ENCODE results near the gene C22orf15. TPM values are rescaled to one million over a fixed set of nuclear protein-coding genes. Genes with fewer than 3 reads are reported as not detected.

The C22orf15 gene
- total and polyA plus RNA-seq, 2 of the 8 experiments (the other 6 are each of a cell fraction or from before 2014, with no cell fraction given): 4.2 to 4.9 TPM

DNA sequence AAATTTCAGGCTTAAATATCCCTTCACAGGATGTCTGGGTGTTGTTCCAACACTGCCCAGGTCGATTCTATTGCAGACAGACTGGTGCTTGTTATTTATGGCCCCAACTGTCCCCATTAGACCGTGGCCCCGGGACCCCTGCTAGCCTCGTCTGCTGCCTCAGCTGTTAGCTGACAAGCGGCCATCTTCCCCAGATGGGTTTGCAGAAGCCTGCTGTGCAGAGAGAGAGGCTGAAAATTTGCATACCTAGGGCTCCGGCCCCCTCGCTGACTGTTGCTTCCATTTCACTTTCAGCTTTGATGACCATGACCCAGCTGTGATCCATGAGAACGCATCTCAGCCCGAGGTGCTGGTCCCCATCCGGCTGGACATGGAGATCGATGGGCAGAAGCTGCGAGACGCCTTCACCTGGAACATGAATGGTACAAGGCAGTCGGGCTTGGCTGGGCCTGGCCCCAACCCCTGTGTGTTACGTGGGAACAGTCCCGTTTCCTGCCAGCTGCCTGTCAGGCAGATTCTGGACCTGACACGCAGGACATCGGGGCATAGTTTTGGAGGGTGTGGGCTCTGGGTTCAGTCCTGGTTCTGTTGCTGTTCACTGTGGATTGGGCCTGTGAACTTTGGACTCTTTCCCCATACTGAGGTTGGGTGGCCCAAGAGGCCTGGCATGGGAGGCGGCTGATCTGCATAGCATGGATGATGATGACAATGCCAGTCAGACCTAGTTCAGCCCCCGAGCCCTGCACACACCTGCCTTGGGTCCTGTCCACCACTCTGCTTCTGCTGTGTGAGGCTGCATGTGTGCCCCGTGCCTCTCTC is 40.4 kb downstream of the C22orf15 start:
- Histone ChIP-seq H4K91ac (replicated peaks; ENCODE audit: insufficient read length, low read length) (no peak overlapping the region), H3K27me3 (replicated peaks in 1 of 4; ENCODE audit: control insufficient read depth in 3 of 4, extremely low read depth in 1 of 4, insufficient read depth in 3 of 4, low read length in 3 of 4) (no peaks in the 10 kb centered on the region), H3K79me1 (ENCODE audit: low read depth, low read length) (no peaks in the 10 kb centered on the region; the same call in 1 of the 2 replicates), H3K56ac (replicated peaks; ENCODE audit: insufficient read length, low read depth, low read length) (no peak overlapping the region), H3K14ac (ENCODE audit: insufficient read length) (no peak overlapping the region), H3K18ac (ENCODE audit: extremely low read depth, low read length) (no peak overlapping the region), H2BK20ac (ENCODE audit: low read length) (no peak overlapping the region), H3K4me2 (ENCODE audit: insufficient read depth in 1 of 2, low read depth in 2 of 2, low read length in 2 of 2) (no peak overlapping the region), H4K20me1 (replicated peaks in 1 of 2; ENCODE audit: control insufficient read depth in 1 of 2, insufficient read depth in 2 of 2, low read length in 2 of 2) (peaks cover 0 to 19% of the 10 kb centered on the region in 2 experiments), H2BK5ac (ENCODE audit: low read depth, low read length) (no peak overlapping the region), H3K36me3 (ENCODE audit: control insufficient read depth in 2 of 4, insufficient read depth in 4 of 4, low read length in 3 of 4) (peaks cover 19 to 64% (median 48%) of the 10 kb centered on the region in 4 experiments; a peak in 6 of 8 replicates), H3K4me3 (ENCODE audit: extremely low read depth in 1 of 4, insufficient read depth in 2 of 4, low read depth in 3 of 4, low read length in 4 of 4) (no peak overlapping the region), H2BK15ac (ENCODE audit: low read length) (no peak overlapping the region), H4K8ac (ENCODE audit: extremely low read depth, insufficient read depth, low read length) (no peak overlapping the region), H3K79me2 (ENCODE audit: control insufficient read depth in 1 of 2, insufficient read depth in 2 of 2, low read length in 2 of 2) (no peaks in the 10 kb centered on the region), H3K27ac (ENCODE audit: low read depth, low read length) (no peak overlapping the region), H2BK12ac (ENCODE audit: low read depth, low read length) (no peak overlapping the region), H3K9me3 (ENCODE audit: insufficient read depth in 2 of 2, low read depth in 1 of 2, low read length in 1 of 2) (no peaks in the 10 kb centered on the region), H2AK5ac (ENCODE audit: low read depth, low read length) (no peak overlapping the region), H4K5ac (ENCODE audit: insufficient read length, low read depth, low read length) (no peak overlapping the region), H3K23ac (ENCODE audit: insufficient read length) (no peak overlapping the region), H3K9ac (replicated peaks in 1 of 4; ENCODE audit: extremely low read depth in 1 of 4, low read depth in 3 of 4, low read length in 3 of 4) (no peak overlapping the region), H3K23me2 (ENCODE audit: low read depth, low read length) (no peaks in the 10 kb centered on the region), H2AFZ (ENCODE audit: low read length) (no peak overlapping the region), H3K4me1 (replicated peaks in 1 of 4; ENCODE audit: control insufficient read depth in 3 of 4, insufficient read depth in 4 of 4, low read length in 3 of 4) (no peaks in the 10 kb centered on the region), H2BK120ac (replicated peaks; ENCODE audit: low read depth, low read length) (no peak overlapping the region), H3K4ac (replicated peaks; ENCODE audit: insufficient read length, low read depth, low read length) (no peak overlapping the region)
- 85% methylated on average over 21 of the region's 21 CpGs; no CpG with 5 or more reads in 1 of the 2 experiments for WGBS, 2 experiments (ENCODE audit: extremely low coverage in 1 of 2, insufficient coverage in 1 of 2, insufficient read length in 1 of 2, insufficient replicate concordance in 2 of 2, low coverage in 1 of 2, low lambda C conversion rate in 2 of 2, missing lambda C conversion rate in 1 of 2)
- DNase-seq (ENCODE audit: low read depth in 1 of 2, low spot score in 2 of 2) (no peak), FAIRE-seq (no peak)
- CTCF ChIA-PET (ENCODE audit: partially characterized antibody): interaction anchor here (1.3 to 1.6 kb wide), 3 partner anchors 12 to 34 kb away, joined by 4 to 5 read pairs (median 4); no protein-coding TSS in a partner anchor
- POLR2A ChIA-PET (ENCODE audit: partially characterized antibody): interaction anchor here (1.0 to 1.7 kb wide), 3 partner anchors 9 to 11 kb away, joined by 3 to 8 read pairs (median 4); no protein-coding TSS in a partner anchor
- TF ChIP-seq SIN3A (conservative IDR thresholded peaks at IDR 0.05 in 1 of 2, IDR thresholded peaks at IDR 0.05 in 1 of 2; ENCODE audit: low read depth in 1 of 2, low read length in 2 of 2): no peak
- no peak for TF ChIP-seq PHF8 (conservative IDR thresholded peaks at IDR 0.05; ENCODE audit: low read depth, low read length)
- TF ChIP-seq ZNF274 (IDR thresholded peaks at IDR 0.05; ENCODE audit: borderline replicate concordance, extremely low read depth, low read length): no peak
- TF ChIP-seq HDAC2 (IDR thresholded peaks at IDR 0.05; ENCODE audit: borderline replicate concordance in 1 of 2, low read depth in 2 of 2, low read length in 2 of 2): no peak
- TF ChIP-seq TCF12 (IDR thresholded peaks at IDR 0.05; ENCODE audit: low read depth, low read length): no peak
- no peak for TF ChIP-seq SP1 (IDR thresholded peaks at IDR 0.05; ENCODE audit: low read depth, low read length)
- no peak for TF ChIP-seq BCL11A (IDR thresholded peaks at IDR 0.05; ENCODE audit: low read depth in 2 of 2, low read length in 2 of 2)
- TF ChIP-seq, protein P1, sequence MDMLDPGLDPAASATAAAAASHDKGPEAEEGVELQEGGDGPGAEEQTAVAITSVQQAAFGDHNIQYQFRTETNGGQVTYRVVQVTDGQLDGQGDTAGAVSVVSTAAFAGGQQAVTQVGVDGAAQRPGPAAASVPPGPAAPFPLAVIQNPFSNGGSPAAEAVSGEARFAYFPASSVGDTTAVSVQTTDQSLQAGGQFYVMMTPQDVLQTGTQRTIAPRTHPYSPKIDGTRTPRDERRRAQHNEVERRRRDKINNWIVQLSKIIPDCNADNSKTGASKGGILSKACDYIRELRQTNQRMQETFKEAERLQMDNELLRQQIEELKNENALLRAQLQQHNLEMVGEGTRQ (IDR thresholded peaks at IDR 0.05; ENCODE audit: low read length): no peak
- no peak for TF ChIP-seq EGR1 (IDR thresholded peaks at IDR 0.05; ENCODE audit: borderline replicate concordance, low read depth, low read length)
- TF ChIP-seq CHD2 (IDR thresholded peaks at IDR 0.05; ENCODE audit: low read length): no peak
- no peak for TF ChIP-seq HDAC6 (IDR thresholded peaks at IDR 0.05; ENCODE audit: low read depth, low read length)

Data from H1 (cell line).